Measurements from ENCODE around the gene MSTN.
"Not testable (repeated sequence)": the region's sequence is repeated elsewhere in the genome, so short reads cannot be mapped to it uniquely, and the experiment has no call there.

DNA sequence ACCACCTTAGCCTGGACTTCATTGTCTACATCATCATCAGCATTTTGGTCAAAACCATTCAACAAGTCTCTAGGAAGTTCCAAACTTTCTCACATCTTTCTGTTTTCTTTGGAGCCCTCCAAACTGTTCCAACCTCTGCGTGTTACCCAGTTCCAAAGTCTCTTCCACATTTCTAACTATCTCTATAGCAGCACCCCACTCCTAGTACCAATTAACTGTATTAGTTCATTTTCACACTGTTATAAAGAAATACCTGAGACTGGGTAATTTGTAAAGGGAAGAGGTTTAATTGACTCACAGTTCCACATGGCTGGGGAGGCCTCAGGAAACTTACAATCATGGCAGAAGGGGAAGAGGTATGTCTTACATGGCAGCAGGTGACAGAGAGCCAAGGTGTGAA lies 46.6 kb downstream of the MSTN start:
- not testable (repeated sequence) for TF ChIP-seq CTCF (IDR thresholded peaks at IDR 0.05); POLR2AphosphoS5 (IDR thresholded peaks at IDR 0.05); POLR2A (IDR thresholded peaks at IDR 0.05; ENCODE audit: low read depth); EP300 (IDR thresholded peaks at IDR 0.05)

All from esophagus muscularis mucosa (tissue), 4 donors.